ENCODE results near the gene MARCHF2. TPM values are rescaled to one million over a fixed set of nuclear protein-coding genes. Genes with fewer than 3 reads are reported as not detected.

Gene MARCHF2
- total RNA-seq, 4 donors from 2014 or later: 53.5 to 110 (median 60.8) TPM

DNA sequence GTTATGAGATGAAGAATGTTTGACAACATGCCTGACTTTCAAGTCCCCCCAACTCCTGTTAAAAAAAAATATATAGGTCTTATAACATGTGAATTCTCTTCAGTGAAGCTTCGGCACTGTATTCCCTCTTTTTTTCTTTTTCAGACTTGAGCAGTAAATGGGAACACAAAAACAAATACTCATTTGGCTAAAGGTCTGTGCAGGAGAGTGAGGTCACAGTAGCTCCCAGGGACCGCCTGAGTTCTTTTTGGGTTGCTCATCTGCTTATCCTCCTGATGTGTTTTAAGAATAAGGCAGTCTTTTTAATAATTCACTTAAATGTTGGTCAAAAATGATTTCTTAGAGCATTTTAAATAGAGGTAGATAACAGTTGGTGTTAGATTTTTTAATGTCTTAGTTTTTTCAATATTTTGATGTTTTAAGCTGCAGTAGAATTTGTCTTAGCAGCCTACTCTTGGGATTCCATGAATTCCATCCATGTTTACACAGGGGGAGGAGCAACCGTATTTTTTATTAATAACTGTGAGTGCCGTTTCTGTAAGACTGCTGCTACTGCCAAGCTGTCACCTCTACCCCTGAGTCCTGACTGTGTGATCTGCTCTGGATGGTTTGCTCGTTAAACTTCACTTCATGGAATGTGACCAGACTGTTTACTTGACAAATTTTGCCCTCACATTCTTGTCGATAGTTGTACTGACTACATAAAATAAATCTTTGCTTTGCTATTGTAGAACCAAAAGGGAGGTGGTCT lies 46.6 kb downstream of the MARCHF2 start:
- no peak overlapping the region for H3K4me3 ChIP-seq (ENCODE audit: low read depth, poor library complexity, severe bottlenecking)
- no peak for TF ChIP-seq POLR2A (IDR thresholded peaks at IDR 0.05)
- TF ChIP-seq, protein P1, sequence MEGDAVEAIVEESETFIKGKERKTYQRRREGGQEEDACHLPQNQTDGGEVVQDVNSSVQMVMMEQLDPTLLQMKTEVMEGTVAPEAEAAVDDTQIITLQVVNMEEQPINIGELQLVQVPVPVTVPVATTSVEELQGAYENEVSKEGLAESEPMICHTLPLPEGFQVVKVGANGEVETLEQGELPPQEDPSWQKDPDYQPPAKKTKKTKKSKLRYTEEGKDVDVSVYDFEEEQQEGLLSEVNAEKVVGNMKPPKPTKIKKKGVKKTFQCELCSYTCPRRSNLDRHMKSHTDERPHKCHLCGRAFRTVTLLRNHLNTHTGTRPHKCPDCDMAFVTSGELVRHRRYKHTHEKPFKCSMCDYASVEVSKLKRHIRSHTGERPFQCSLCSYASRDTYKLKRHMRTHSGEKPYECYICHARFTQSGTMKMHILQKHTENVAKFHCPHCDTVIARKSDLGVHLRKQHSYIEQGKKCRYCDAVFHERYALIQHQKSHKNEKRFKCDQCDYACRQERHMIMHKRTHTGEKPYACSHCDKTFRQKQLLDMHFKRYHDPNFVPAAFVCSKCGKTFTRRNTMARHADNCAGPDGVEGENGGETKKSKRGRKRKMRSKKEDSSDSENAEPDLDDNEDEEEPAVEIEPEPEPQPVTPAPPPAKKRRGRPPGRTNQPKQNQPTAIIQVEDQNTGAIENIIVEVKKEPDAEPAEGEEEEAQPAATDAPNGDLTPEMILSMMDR (IDR thresholded peaks at IDR 0.05): no peak
- intact Hi-C loops (cut with DNase I; ENCODE audit: low total_unique reads): no loop called here
- WGBS, 2 donors: 38% methylated on average over 6 of the region's 6 CpGs
- no peak for DNase-seq (ENCODE audit: low spot score in 2 of 2)

DNA sequence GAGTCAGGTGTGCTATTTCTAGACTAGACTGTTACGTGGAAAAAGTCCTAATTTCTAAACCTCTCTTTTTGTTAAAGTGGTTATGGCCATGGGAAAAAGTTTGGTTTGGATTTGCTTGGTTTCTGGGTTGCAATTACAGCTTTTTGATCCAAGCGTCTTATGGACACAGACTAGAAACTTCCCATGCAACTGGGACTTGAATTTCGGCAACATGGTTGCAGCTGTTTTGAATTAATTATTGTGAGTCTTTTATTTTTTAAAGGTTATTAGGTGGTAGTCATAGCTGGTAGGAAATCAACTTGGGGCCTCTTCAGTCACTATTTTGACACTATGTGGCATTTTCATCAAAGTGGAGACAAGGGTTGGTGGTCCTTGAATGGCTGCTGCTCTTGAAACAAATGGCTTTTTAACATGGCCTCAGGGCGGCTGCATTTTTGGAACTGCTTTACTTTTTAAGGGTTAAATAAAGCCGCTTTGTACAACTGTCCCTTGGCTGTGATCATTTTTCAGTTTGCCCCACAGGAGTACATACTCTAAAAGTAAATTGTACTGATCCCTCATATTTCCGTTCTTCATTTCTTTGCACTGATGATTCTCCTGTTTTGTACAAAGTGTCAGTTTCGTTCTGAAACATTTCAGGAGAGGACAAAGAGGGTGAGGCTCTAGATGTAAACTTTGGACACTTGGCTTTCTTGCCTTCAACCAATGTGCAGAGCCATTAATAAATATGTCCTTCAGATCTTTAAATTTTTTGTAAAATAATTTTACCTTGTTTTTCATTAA lies 47.6 kb downstream of the MARCHF2 start:
- 74 to 75% methylated on average over 7 of the region's 7 CpGs for WGBS, 2 donors
- TF ChIP-seq POLR2A (IDR thresholded peaks at IDR 0.05): no peak
- TF ChIP-seq, protein P1 (IDR thresholded peaks at IDR 0.05): no peak
- no peak overlapping the region for H3K4me3 ChIP-seq (ENCODE audit: low read depth, poor library complexity, severe bottlenecking)

DNA sequence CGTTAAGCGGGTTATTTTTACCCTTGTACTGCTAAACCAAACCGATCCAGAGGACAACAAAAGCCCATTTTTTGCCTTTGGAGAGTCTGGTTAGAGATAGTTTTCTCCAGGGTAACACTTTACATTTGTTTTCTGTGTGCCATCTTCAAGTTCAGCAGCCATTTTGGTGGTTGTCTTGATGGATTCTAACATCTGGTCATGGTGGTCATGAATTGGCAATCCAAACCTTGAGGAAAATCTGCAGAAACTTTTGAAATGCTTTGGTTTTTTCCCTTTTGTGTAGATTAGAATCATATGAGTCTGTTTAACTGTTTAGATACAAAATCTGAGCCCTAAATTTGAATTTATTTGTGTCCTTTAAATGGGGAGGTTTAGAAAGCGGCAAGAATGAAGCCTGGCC lies 48.3 kb downstream of the MARCHF2 start:
- WGBS, 2 donors: 78 to 81% methylated on average over 4 of the region's 4 CpGs
- no peak overlapping the region for H3K4me3 ChIP-seq (ENCODE audit: low read depth, poor library complexity, severe bottlenecking)
- intact Hi-C loops (cut with DNase I; ENCODE audit: low total_unique reads): no loop called here
- TF ChIP-seq, protein P1 (IDR thresholded peaks at IDR 0.05): no peak
- TF ChIP-seq POLR2A (IDR thresholded peaks at IDR 0.05): no peak
- DNase-seq (ENCODE audit: low spot score in 2 of 2): no peak

More for the DNA sequence above, 47.6 kb downstream of the MARCHF2 start:
- intact Hi-C loops (cut with DNase I; ENCODE audit: low total_unique reads): no loop called here
- DNase-seq (ENCODE audit: low spot score in 2 of 2): no peak

DNA sequence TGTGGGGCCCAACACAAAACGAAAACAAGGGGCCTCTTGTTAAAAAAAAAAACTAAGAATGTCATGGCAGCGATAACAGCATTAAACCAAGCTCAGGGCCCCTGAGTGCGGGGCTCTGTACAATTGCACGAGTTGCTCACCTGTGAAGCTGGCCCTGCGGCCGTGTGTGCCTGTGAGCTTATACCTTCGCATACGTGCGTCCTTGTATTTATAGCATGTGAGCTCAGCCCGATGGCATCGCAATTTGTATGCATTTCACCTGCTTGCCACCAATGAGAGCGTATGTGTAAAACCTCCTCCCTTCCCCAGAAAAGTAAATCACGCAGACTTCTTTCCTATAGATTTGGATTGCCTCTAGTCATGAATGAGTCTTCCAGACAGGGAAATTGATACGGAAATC lies 48.8 kb downstream of the MARCHF2 start:
- WGBS, 2 donors: 87 to 88% methylated on average over 14 of the region's 14 CpGs
- DNase-seq (ENCODE audit: low spot score in 2 of 2): no peak
- H3K4me3 ChIP-seq (ENCODE audit: low read depth, poor library complexity, severe bottlenecking): no peak overlapping the region
- TF ChIP-seq POLR2A (IDR thresholded peaks at IDR 0.05): no peak
- TF ChIP-seq, protein P1 (IDR thresholded peaks at IDR 0.05): no peak
- intact Hi-C loops (cut with DNase I; ENCODE audit: low total_unique reads): no loop called here

DNA sequence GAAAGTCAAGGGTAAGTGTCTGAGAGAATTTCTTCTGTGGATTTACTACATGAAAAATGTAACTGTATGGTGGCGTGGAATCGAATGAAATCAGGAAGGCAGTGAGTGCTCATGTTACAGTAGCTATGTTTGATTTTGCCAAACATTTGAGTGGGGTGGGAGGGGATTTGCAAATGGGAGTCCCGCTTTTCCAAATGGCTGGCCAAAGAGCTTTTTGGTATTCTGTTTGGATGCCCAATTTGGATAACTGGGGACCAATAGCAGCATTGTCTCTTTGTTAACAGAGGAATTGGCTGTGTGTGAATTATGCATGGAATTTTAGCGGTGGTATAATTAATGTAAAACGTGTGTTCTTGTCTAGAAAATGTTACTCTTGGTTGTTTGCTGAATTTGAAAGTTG lies 49.5 kb downstream of the MARCHF2 start:
- WGBS, 2 donors: 57 to 72% methylated on average over 5 of the region's 5 CpGs
- DNase-seq (ENCODE audit: low spot score in 2 of 2): no peak
- H3K4me3 ChIP-seq (ENCODE audit: low read depth, poor library complexity, severe bottlenecking): no peak overlapping the region
- TF ChIP-seq, protein P1 (IDR thresholded peaks at IDR 0.05): no peak
- no peak for TF ChIP-seq POLR2A (IDR thresholded peaks at IDR 0.05)
- intact Hi-C loops (cut with DNase I; ENCODE audit: low total_unique reads): no loop called here

Data from lower leg skin (tissue), 4 donors.